Activated CD4-positive, alpha-beta T cell treated with anti-CD3 and anti-CD28 coated beads for 24 hours (primary cell): ENCODE results near the gene UBE4B.
"Not testable (repeated sequence)": the region's sequence is repeated elsewhere in the genome, so short reads cannot be mapped to it uniquely, and the experiment has no call there.

ENCODE experiments used
- DNase-seq, 2 donors: peaks; one replicate each; pipeline ENCODE4 v3.0.0-alpha.2; 2020; ENCODE audit warnings: low read depth in 2 of 2

UBE4B gene

GRCh38 chr1:10210841-10211804 is 178.4 kb downstream of the UBE4B start:
- DNase-seq, result peak in 1 of 2 donors; percentile 14

DNA sequence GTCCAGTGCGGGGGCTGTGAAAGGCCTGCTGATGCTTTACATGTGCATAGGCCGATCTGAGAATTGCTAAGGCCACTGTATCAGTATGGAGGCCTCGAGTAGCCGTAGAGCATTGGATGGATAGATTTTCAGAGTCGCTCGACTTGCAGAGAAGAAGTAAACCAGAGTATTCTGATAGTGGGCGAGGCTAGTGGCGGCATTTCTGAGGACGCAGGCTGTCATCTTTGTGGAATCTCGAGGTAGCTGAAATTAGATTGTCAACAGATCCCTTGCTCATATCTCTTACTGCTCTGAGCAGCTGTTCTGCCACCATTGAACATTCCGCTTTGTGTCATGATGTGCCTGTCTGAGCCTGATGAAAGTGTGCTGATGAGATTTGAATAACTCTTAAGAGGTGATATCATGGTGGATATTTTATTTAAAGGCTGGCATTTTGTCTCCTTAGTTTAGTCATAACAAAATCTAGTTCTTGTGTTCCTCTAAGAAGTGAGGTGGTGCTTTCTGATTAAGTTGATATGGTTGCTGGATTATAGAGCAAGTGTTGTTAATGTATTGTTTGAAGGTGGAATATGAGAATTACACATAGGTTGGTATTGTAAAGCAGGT is 179.2 kb downstream of the UBE4B start:
- no peak for DNase-seq

DNA sequence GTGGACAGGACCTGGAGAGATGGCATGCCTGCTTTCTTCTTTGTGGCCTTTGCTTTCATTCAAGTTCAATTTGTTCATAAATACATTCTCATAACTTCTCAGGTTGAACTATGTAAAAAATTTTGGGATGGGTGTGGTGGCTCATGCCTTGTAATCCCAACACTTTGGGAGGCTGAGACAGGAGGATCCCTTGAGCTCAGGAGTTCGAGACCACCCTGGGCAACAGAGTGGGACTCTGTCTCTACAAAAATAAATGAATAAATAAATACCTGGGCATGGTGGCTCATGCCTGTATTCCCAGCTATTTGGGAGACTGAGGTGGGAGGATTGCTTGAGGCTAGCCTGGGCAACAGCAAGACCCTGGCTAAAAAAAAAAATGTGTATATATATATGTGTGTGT is 179.7 kb downstream of the UBE4B start:
- DNase-seq, result no peak

- DNase-seq, result no peak
Measured at GRCh38 chr1:10213186-10213705, 180.5 kb downstream of the UBE4B start.

DNA sequence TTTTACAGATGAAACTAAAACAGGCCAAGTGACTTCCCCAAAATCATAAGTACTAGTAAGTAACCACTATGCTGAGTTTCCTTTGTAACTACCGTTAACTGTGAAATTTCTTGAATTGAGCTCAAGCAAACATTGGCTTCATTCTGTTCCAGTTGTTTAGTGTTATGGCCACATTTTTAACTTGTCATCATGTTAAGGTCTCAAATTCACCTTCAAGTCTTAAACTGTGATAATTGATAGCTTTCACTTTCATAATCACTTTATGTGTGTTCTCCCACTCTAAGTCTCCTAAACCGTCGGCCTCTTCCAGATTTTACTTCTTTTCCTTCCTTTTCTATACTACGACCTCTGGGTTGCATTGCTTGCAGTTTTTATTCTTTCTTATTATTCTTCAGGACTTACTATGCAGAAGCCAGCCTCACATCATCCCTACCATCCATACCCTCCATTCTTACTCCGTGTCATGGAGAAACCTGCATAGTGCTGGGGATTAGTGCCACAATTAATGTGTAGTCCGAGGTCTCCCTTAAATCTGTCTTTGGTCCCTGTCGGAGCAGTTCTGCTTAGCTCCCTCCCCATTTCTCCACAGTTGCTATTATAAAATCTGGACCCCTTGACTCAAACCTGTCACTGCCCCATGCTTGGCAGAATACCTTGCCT is 183.5 kb downstream of the UBE4B start:
- DNase-seq, result no peak

DNA sequence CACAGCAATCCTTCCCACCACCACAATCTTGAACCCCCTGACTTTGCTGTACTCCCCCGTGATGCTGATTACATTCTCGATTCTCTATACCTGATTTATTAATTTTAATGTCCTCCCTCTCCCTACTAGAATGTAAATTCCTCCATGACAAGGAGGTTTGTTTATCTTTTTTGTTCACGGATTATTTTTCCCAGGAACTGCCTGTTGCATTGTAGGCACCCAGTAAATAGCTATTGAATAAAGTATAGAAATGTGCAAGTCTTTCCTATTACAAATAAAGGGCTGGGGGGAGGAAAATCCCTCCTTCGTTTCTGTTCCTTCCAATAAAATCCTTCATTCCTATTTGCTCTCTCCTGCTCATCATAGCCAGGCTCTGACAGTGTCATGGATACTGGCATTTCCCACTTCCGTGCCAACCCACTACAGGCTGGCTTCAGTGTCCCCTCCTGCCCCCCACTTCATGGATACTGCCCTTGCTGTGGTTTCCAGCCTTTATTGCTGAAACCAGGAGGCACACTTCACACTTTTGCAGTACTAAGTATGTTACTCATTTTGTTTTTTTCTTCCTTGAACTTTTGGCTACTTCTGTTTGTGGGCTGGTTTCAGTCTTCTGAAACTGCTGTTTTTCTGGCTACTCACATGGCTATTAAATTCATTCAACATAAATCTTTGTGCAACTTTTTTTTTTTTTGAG is 185.1 kb downstream of the UBE4B start:
- DNase-seq, result no peak

DNA sequence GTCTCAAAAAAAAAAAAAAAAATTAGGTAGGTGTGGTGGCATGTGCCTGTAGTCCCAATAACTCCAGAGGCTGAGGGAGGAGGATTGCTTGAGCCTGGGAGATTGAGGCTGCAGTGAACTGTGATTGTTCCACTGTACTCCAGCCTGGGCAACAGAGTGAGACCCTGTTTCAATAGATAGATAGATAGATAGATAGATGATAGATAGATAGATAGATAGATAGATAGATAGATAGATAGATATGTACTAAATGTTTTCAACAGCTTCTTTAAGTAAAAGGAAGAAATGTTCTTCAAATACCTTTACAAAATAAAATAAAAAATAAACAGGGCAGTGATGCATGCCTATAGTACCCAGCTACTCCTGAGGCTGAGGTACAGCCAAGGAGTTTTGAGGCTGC is 187.4 kb downstream of the UBE4B start:
- no peak for DNase-seq

- not testable (repeated sequence) for DNase-seq
Measured at GRCh38 chr1:10220657-10221056, 187.9 kb downstream of the UBE4B start.

DNA sequence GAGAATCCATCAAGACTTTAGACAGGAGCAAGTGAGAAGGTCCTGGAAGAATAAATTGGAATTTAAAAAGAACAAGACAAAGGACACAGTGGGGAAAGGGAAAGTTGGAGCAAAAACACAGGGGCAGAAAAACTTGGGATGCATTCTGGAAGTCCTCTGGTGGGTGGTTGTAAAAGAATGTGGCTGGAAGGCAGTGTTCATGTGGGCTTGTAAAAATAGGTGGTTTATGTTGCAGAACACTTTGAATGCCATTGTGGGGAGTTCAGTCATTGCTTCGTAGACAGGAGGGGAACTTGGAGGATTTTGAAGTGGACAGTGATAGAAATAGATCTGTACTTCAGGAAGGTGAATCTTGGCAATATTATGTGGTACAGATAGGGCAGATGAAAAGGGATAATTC is 192.8 kb downstream of the UBE4B start:
- no peak for DNase-seq

DNA sequence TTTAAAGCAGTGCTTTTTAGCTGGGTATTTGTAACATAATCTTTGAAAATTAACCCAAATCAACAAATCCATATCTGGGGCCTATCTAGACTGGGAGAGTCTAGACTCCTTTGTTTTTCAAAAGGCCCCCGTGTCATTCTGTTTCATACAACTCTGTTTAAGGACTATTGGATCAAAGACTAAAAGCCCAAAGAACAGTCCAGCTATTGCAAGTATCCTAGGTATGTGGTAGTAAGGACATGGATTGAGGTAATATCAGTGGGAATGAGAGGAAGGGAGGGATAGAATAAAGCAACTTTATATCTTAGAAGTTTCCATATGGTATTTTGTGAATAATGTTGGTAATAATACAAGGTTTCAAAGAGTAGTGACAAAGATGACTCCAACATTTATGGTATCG is 195.8 kb downstream of the UBE4B start:
- no peak for DNase-seq

DNA sequence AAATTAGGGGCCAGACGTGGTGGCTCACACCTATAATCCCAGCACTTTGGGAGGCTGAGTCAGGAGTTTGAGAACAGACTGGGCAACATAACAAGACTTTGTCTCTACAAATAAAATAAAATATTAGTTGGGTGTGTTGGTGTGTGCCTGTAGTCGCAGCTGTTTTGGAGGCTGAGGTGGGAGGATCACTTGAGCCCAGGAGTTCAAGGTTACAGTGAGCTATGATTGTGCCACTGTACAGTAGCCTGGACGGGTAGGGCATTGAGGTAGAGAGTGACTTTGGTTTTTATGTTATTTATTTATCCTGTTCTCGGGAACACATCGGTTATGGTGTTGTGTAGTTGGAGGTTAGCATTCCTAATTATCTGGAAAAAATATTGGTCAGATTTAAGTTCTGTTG is 197.1 kb downstream of the UBE4B start:
- no peak for DNase-seq
